GM06990 (cell line): ENCODE measurements around the gene SCN1A.
A peak's percentile ranks its signal among the peaks of the same experiment; 100 is the strongest.
"Not testable (repeated sequence)": the region's sequence is repeated elsewhere in the genome, so short reads cannot be mapped to it uniquely, and the experiment has no call there.

Experiments used
- DNase-seq: peaks from one replicate; pipeline ENCODE4 v3.0.0-alpha.2; 2011; ENCODE audit not compliant: insufficient read length; ENCODE audit errors: extremely low read depth
- H3K27me3 ChIP-seq: replicated peaks from 2 replicates; pipeline ENCODE4 v1.6.0; 2011; ENCODE audit warnings: low read length; ENCODE audit not compliant: control insufficient read depth, insufficient read depth
- H3K36me3 ChIP-seq: 2 replicates; pipeline ENCODE4 v1.5.1; 2011; ENCODE audit warnings: low read length; ENCODE audit not compliant: control insufficient read depth, insufficient read depth
- H3K4me3 ChIP-seq: replicated peaks from 2 replicates; pipeline ENCODE4 v1.5.1; 2011; ENCODE audit warnings: low read depth, mild to moderate bottlenecking, control low read depth, low read length
- TF ChIP-seq, protein P1 (sequence below): IDR thresholded peaks from 2 replicates; pipeline ENCODE4 v1.5.1; 2011; ENCODE audit warnings: low read length, control low read depth, mild to moderate bottlenecking, inconsistent platforms; ENCODE audit not compliant: insufficient read depth, poor library complexity, severe bottlenecking

Gene SCN1A

DNA sequence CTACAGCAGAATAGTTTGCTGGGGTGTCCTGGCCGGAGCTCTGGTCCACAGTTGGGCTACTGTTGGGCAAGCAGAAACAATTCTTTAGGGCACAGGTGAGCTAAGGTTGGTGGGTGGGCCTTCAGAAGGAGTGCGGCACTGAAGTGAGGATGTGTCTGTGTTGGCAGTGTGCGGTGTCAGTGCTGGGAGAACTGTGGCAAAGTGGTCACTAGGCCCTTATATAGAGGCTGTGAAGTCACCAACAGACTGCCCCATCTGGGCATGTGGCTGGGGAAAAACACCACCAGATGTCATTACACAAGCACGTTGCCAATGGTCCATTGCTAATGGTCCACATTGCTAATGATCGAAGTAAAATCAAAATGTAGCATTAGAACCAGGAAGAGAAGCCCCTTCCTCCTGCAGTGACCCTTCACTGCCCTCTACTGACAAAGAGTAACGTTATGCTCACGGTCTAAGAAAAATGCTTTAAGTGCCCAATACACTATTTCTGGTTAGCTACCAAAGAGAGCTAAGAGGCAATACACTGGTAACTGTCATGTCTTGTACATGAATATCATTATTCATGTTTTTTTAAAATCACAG is 21.3 kb downstream of the SCN1A start:
- Histone ChIP-seq H3K36me3 (no peaks in the 10 kb centered on the region), H3K4me3 (no peak overlapping the region), H3K27me3 (no peaks in the 10 kb centered on the region)
- TF ChIP-seq, protein P1, sequence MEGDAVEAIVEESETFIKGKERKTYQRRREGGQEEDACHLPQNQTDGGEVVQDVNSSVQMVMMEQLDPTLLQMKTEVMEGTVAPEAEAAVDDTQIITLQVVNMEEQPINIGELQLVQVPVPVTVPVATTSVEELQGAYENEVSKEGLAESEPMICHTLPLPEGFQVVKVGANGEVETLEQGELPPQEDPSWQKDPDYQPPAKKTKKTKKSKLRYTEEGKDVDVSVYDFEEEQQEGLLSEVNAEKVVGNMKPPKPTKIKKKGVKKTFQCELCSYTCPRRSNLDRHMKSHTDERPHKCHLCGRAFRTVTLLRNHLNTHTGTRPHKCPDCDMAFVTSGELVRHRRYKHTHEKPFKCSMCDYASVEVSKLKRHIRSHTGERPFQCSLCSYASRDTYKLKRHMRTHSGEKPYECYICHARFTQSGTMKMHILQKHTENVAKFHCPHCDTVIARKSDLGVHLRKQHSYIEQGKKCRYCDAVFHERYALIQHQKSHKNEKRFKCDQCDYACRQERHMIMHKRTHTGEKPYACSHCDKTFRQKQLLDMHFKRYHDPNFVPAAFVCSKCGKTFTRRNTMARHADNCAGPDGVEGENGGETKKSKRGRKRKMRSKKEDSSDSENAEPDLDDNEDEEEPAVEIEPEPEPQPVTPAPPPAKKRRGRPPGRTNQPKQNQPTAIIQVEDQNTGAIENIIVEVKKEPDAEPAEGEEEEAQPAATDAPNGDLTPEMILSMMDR, result peak; percentile 33
- DNase-seq, result no peak

DNA sequence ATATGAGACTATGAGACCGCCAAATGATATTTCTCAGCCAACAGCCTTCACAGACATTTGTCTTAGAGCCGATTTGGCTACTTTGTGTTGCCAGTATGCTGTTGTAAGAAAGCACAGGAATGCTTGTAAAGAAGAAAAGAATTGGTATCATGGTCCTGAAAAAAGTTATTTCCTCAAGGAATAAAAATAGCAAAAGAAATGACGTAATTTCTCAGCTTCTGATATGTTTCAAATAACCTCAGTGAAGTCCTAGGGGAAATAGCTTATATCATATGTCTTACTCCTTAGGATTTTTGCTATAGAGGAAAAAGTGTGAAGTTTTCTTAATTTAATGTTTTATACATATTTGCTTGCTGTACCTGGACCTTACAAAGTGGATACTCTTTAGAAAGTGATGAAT is 23.0 kb downstream of the SCN1A start:
- Histone ChIP-seq H3K36me3 (no peaks in the 10 kb centered on the region), H3K4me3 (no peak overlapping the region), H3K27me3 (no peaks in the 10 kb centered on the region)
- TF ChIP-seq, protein P1, result no peak
- no peak for DNase-seq

- DNase-seq, result no peak
- Histone ChIP-seq H3K4me3 (no peak overlapping the region), H3K27me3 (no peaks in the 10 kb centered on the region), H3K36me3 (no peaks in the 10 kb centered on the region)
- TF ChIP-seq, protein P1, result no peak
These were observed 23.7 kb downstream of the SCN1A start for GRCh38 chr2:166104084-166104483.

- DNase-seq, H3K4me3 ChIP-seq, H3K27me3 ChIP-seq, H3K36me3 ChIP-seq: not testable (repeated sequence)
These were observed 24.5 kb downstream of the SCN1A start for GRCh38 chr2:166103277-166103676.

DNA sequence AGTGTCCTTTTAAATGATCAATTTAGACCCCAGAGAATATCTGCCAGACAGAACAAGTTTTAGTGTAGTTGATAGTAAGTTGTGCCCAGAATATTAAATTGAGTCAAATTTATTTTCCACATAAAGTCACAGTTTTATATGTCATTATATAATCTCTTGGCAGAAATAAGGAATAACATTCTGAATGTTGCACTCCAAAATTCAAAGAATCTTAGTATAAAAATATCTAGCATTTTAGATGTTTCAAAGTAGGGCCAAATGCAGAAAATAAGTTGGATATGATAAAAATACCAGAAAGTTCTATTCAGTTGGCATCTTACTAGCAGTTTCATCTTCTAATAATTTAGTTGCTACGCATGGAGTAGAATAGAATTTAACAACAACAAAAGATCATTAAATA is 33.5 kb downstream of the SCN1A start:
- TF ChIP-seq, protein P1, result no peak
- H3K36me3 ChIP-seq, result no peaks in the 10 kb centered on the region
- no peaks in the 10 kb centered on the region for H3K27me3 ChIP-seq
- no peak for DNase-seq
- no peak overlapping the region for H3K4me3 ChIP-seq

DNA sequence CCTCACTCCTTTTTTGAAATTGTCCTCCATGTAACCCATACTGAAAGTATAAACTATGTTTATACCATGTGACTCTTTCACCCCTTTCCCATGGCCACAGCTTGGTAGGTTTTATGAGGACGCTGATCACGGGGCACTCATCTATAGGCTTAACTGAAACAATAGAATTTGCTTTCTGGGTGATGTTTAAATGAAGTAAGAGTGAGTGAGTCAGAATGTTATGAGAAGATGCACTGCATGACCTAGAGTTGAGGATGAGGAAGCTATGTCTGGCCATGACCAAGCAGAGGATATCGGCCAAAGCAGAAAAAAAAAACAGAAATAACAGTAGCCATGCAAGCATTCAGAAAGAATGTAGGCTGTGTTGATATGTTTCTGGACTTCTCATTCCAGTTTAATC is 34.9 kb downstream of the SCN1A start:
- Histone ChIP-seq H3K27me3 (no peaks in the 10 kb centered on the region), H3K36me3 (no peaks in the 10 kb centered on the region), H3K4me3 (no peak overlapping the region)
- TF ChIP-seq, protein P1, result no peak
- no peak for DNase-seq
